ENCODE results near the gene ELOVL5. TPM values are rescaled to one million over a fixed set of nuclear protein-coding genes. Genes with fewer than 3 reads are reported as not detected.

Gene ELOVL5
- total RNA-seq, 1 donor from 2014 or later: 52.8 TPM

DNA sequence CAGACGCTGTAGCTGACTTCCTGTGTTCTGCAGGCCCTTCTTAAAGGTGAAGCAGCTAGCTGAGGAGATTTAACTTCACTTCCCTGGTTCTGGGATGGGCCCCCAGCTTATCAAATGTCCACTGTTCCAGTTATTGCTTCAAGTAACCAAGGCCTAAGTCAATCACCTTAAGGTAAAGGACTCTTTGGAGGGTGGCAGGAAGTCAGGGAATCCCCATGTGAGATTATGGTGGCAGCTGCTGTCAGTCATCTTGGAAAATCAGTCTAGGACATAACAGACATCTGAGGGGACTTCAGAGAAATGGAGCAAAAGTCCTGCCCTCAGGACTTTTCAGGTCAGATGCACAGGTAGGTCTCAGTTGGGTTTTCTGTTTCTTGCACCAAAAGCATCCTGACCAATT is 3.8 kb downstream of the ELOVL5 start:
- H3K27ac Mint-ChIP-seq (ENCODE audit: unreplicated experiment): no peak overlapping the region
- Histone ChIP-seq H3K4me3 (ENCODE audit: insufficient read depth, low read depth, low read length) (no peak overlapping the region), H2AFZ (ENCODE audit: low read depth, low read length) (no peak overlapping the region), H3K4me1 (ENCODE audit: insufficient read depth, low read length) (peaks cover 16% of the 10 kb centered on the region), H3K27me3 (ENCODE audit: insufficient read depth, low read length) (no peaks in the 10 kb centered on the region), H3K9me3 (ENCODE audit: insufficient read depth, low read depth, low read length) (no peaks in the 10 kb centered on the region), H4K20me1 (ENCODE audit: insufficient read depth, low read length) (peaks cover 77% of the 10 kb centered on the region), H3K36me3 (ENCODE audit: insufficient read depth, low read length) (peaks cover 2% of the 10 kb centered on the region), H3K9ac (ENCODE audit: low read length) (no peak overlapping the region), H3K4me2 (ENCODE audit: low read length) (no peak overlapping the region), H3K79me2 (ENCODE audit: insufficient read depth, low read length) (peaks cover 87% of the 10 kb centered on the region), H3K27ac (ENCODE audit: low read depth, low read length) (no peak overlapping the region)
- TF ChIP-seq CTCF (IDR thresholded peaks at IDR 0.05; ENCODE audit: insufficient read depth, low read depth, low read length) (no peak), EZH2 (IDR thresholded peaks at IDR 0.05; ENCODE audit: insufficient read depth, low read length) (no peak)
- FAIRE-seq: no peak
- peaks cover 4% of the 10 kb centered on the region for H3K36me3 Mint-ChIP-seq (ENCODE audit: low read depth, unreplicated experiment)
- H3K27me3 Mint-ChIP-seq (ENCODE audit: low read depth, unreplicated experiment): no peaks in the 10 kb centered on the region
- H3K4me1 Mint-ChIP-seq (ENCODE audit: low read depth, unreplicated experiment): peaks cover 4% of the 10 kb centered on the region
- no peak overlapping the region for H3K4me3 Mint-ChIP-seq (ENCODE audit: unreplicated experiment)
- no peak for DNase-seq (ENCODE audit: low read depth)
- H3K9me3 Mint-ChIP-seq (ENCODE audit: unreplicated experiment): no peaks in the 10 kb centered on the region

DNA sequence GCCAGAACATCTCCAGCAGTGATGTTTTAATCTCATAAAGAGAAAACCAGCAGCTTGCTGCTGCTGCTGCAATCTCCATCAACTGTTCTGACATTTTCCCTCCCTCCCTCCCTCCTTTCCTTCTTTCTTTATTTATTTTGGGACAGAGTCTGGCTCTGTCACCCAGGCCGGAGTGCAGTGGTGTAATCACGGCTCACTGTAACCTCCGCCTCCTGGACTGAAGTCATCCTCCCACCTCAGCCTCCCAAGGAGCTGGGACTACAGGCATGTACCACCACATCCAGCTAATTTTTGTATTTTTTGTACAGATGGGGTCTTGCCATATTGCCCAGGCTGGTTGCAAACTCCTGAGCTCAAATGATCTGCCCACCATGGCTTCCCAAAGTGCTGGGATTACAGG is 5.7 kb downstream of the ELOVL5 start:
- H3K27ac ChIP-seq (ENCODE audit: low read depth, low read length): no peak overlapping the region
- Mint-ChIP-seq H3K4me1 (ENCODE audit: low read depth, unreplicated experiment) (peaks cover 4% of the 10 kb centered on the region), H3K9me3 (ENCODE audit: unreplicated experiment) (no peaks in the 10 kb centered on the region), H3K4me3 (ENCODE audit: unreplicated experiment) (no peak overlapping the region), H3K27me3 (ENCODE audit: low read depth, unreplicated experiment) (no peaks in the 10 kb centered on the region), H3K36me3 (ENCODE audit: low read depth, unreplicated experiment) (peaks cover 4% of the 10 kb centered on the region), H3K27ac (ENCODE audit: unreplicated experiment) (no peak overlapping the region)
- no peak for TF ChIP-seq EZH2 (IDR thresholded peaks at IDR 0.05; ENCODE audit: insufficient read depth, low read length)
- no peak for TF ChIP-seq CTCF (IDR thresholded peaks at IDR 0.05; ENCODE audit: insufficient read depth, low read depth, low read length)
- H4K20me1 ChIP-seq (ENCODE audit: insufficient read depth, low read length): peaks cover 94% of the 10 kb centered on the region
- peaks cover 100% of the 10 kb centered on the region for H3K79me2 ChIP-seq (ENCODE audit: insufficient read depth, low read length)
- FAIRE-seq (no peak), DNase-seq (ENCODE audit: low read depth) (no peak)
- H3K4me2 ChIP-seq (ENCODE audit: low read length): no peak overlapping the region
- H3K9me3 ChIP-seq (ENCODE audit: insufficient read depth, low read depth, low read length): no peaks in the 10 kb centered on the region
- H3K4me1 ChIP-seq (ENCODE audit: insufficient read depth, low read length): peaks cover 9% of the 10 kb centered on the region
- H2AFZ ChIP-seq (ENCODE audit: low read depth, low read length): no peak overlapping the region
- H3K27me3 ChIP-seq (ENCODE audit: insufficient read depth, low read length): no peaks in the 10 kb centered on the region
- H3K4me3 ChIP-seq (ENCODE audit: insufficient read depth, low read depth, low read length): no peak overlapping the region
- peaks cover 2% of the 10 kb centered on the region for H3K36me3 ChIP-seq (ENCODE audit: insufficient read depth, low read length)
- no peak overlapping the region for H3K9ac ChIP-seq (ENCODE audit: low read length)

- DNase-seq (ENCODE audit: low read depth) (no peak), FAIRE-seq (no peak)
- Histone ChIP-seq H4K20me1 (ENCODE audit: insufficient read depth, low read length) (peaks cover 97% of the 10 kb centered on the region), H2AFZ (ENCODE audit: low read depth, low read length) (no peak overlapping the region), H3K36me3 (ENCODE audit: insufficient read depth, low read length) (peaks cover 2% of the 10 kb centered on the region), H3K9ac (ENCODE audit: low read length) (no peak overlapping the region), H3K4me2 (ENCODE audit: low read length) (no peak overlapping the region), H3K27me3 (ENCODE audit: insufficient read depth, low read length) (no peaks in the 10 kb centered on the region), H3K4me1 (ENCODE audit: insufficient read depth, low read length) (peaks cover 7% of the 10 kb centered on the region), H3K4me3 (ENCODE audit: insufficient read depth, low read depth, low read length) (no peak overlapping the region), H3K79me2 (ENCODE audit: insufficient read depth, low read length) (peaks cover 100% of the 10 kb centered on the region), H3K27ac (ENCODE audit: low read depth, low read length) (no peak overlapping the region), H3K9me3 (ENCODE audit: insufficient read depth, low read depth, low read length) (no peaks in the 10 kb centered on the region)
- no peak overlapping the region for H3K27ac Mint-ChIP-seq (ENCODE audit: unreplicated experiment)
- no peaks in the 10 kb centered on the region for H3K27me3 Mint-ChIP-seq (ENCODE audit: low read depth, unreplicated experiment)
- peaks cover 4% of the 10 kb centered on the region for H3K36me3 Mint-ChIP-seq (ENCODE audit: low read depth, unreplicated experiment)
- TF ChIP-seq EZH2 (IDR thresholded peaks at IDR 0.05; ENCODE audit: insufficient read depth, low read length): no peak
- TF ChIP-seq CTCF (IDR thresholded peaks at IDR 0.05; ENCODE audit: insufficient read depth, low read depth, low read length): no peak
- no peaks in the 10 kb centered on the region for H3K9me3 Mint-ChIP-seq (ENCODE audit: unreplicated experiment)
- peaks cover 7% of the 10 kb centered on the region for H3K4me1 Mint-ChIP-seq (ENCODE audit: low read depth, unreplicated experiment)
- H3K4me3 Mint-ChIP-seq (ENCODE audit: unreplicated experiment): no peak overlapping the region
Measured at GRCh38 chr6:53342217-53342616, 6.5 kb downstream of the ELOVL5 start.

Measured in astrocyte (in vitro differentiated cells and primary cell).